GM23338 (cell line): ENCODE measurements around the gene MED14. TPM values are rescaled to one million over a fixed set of nuclear protein-coding genes. Genes with fewer than 3 reads are reported as not detected.

Source experiments
- ATAC-seq: fragments of 200-7000 bp; cut with Tn5 transposase; 3 replicates; pipeline ENCODE4 v1.9.1; 2020
- DNase-seq: peaks from one replicate; pipeline ENCODE4 v3.0.0-alpha.2; 2015; ENCODE audit warnings: low spot score
- H2AFZ ChIP-seq: fragments of 200-600 bp; sonication (generic); 2 replicates; pipeline ENCODE4 v1.8.0; 2016; ENCODE audit warnings: antibody characterized with exemption, mild to moderate bottlenecking, moderate library complexity
- H3F3A ChIP-seq: fragments of 200-600 bp; sonication (generic); replicated peaks from 2 replicates; pipeline ENCODE4 v1.8.0; 2017; ENCODE audit warnings: antibody characterized with exemption, mixed run types, low read depth
- H3K27ac ChIP-seq: fragments of 200-600 bp; sonication (generic); 2 replicates; pipeline ENCODE4 v1.6.1; 2016; ENCODE audit warnings: low read depth
- H3K27me3 ChIP-seq: fragments of 200-600 bp; sonication (generic); 2 replicates; pipeline ENCODE4 v1.8.0; 2016; ENCODE audit warnings: mild to moderate bottlenecking, mixed run types, moderate library complexity; ENCODE audit not compliant: insufficient read depth
- H3K36me3 ChIP-seq: fragments of 200-600 bp; sonication (generic); 2 replicates; pipeline ENCODE4 v1.8.0; 2016; ENCODE audit warnings: mild to moderate bottlenecking; ENCODE audit not compliant: insufficient read depth
- H3K4me1 ChIP-seq: fragments of 200-600 bp; sonication (generic); 2 replicates; pipeline ENCODE4 v1.8.0; 2016; ENCODE audit warnings: mild to moderate bottlenecking, moderate library complexity; ENCODE audit not compliant: insufficient read depth
- H3K4me2 ChIP-seq: fragments of 200-600 bp; sonication (generic); 2 replicates; pipeline ENCODE4 v1.7.1; 2017; ENCODE audit warnings: mixed run types
- H3K4me3 ChIP-seq: fragments of 200-600 bp; sonication (generic); 2 replicates; pipeline ENCODE4 v1.6.1; 2016; ENCODE audit warnings: mixed run types
- H3K79me2 ChIP-seq: fragments of 200-600 bp; sonication (generic); replicated peaks from 2 replicates; pipeline ENCODE4 v1.8.0; 2017; ENCODE audit warnings: mild to moderate bottlenecking; ENCODE audit not compliant: insufficient read depth
- H3K9me2 ChIP-seq: fragments of 200-600 bp; sonication (generic); 2 replicates; pipeline ENCODE4 v1.8.0; 2017; ENCODE audit not compliant: insufficient read depth
- H4K20me1 ChIP-seq: fragments of 200-600 bp; sonication (generic); replicated peaks from 2 replicates; pipeline ENCODE4 v1.8.0; 2017; ENCODE audit warnings: mild to moderate bottlenecking; ENCODE audit not compliant: insufficient read depth
- H3K27ac Mint-ChIP-seq: 2 replicates; pipeline ENCODE4 v1.8.0; 2020; ENCODE audit warnings: inconsistent platforms, mild to moderate bottlenecking, moderate library complexity, mixed read lengths
- H3K27me3 Mint-ChIP-seq: 3 replicates; pipeline ENCODE4 v1.8.0; 2022; ENCODE audit warnings: low read depth, mild to moderate bottlenecking, moderate library complexity, mixed read lengths, inconsistent platforms; ENCODE audit not compliant: insufficient read depth, poor library complexity
- H3K36me3 Mint-ChIP-seq: 3 replicates; pipeline ENCODE4 v1.8.0; 2021; ENCODE audit warnings: low read depth, mild to moderate bottlenecking, inconsistent platforms, moderate library complexity, mixed read lengths
- H3K4me1 Mint-ChIP-seq: 3 replicates; pipeline ENCODE4 v1.8.0; 2020; ENCODE audit warnings: mild to moderate bottlenecking, inconsistent platforms, mixed read lengths
- H3K4me3 Mint-ChIP-seq: 3 replicates; pipeline ENCODE4 v1.8.0; 2021; ENCODE audit warnings: moderate library complexity, mild to moderate bottlenecking, inconsistent platforms, mixed read lengths
- H3K9me3 Mint-ChIP-seq: 3 replicates; pipeline ENCODE4 v1.8.0; 2020; ENCODE audit warnings: moderate library complexity, mild to moderate bottlenecking, inconsistent platforms, mixed read lengths
- CREB1 ChIP-seq: fragments of 250-450 bp; sonication (Bioruptor Pico); IDR thresholded peaks from 2 replicates; pipeline ENCODE4 v1.5.0; 2020; ENCODE audit warnings: low read depth, mild to moderate bottlenecking, moderate library complexity
- ETS1 ChIP-seq: IDR thresholded peaks from 2 replicates; pipeline ENCODE4 v1.6.1; 2016; ENCODE audit warnings: antibody characterized with exemption
- EZH2phosphoT487 ChIP-seq: fragments of 200-600 bp; sonication (generic); IDR thresholded peaks from one replicate; pipeline ENCODE4 v1.8.1; 2018; ENCODE audit warnings: antibody characterized with exemption; ENCODE audit not compliant: unreplicated experiment
- JUNB ChIP-seq: IDR thresholded peaks from one replicate; pipeline ENCODE4 v1.6.1; 2016; ENCODE audit warnings: antibody characterized with exemption; ENCODE audit not compliant: unreplicated experiment
- NANOG ChIP-seq: IDR thresholded peaks from 2 replicates; pipeline ENCODE4 v1.6.1; 2016; ENCODE audit warnings: antibody characterized with exemption, borderline replicate concordance
- REST ChIP-seq: IDR thresholded peaks from one replicate; pipeline ENCODE4 v1.6.1; 2018; ENCODE audit warnings: antibody characterized with exemption; ENCODE audit not compliant: unreplicated experiment
- ZNF331 ChIP-seq: fragments of 250-450 bp; sonication (Bioruptor Pico); IDR thresholded peaks from 2 replicates; pipeline ENCODE4 v1.5.0; 2020; ENCODE audit warnings: low read depth, mild to moderate bottlenecking, moderate library complexity
- polyA plus RNA-seq: library from polyadenylated mRNA; unstranded; fragments of >200 nt; fragmentation: Nextera tagmentation; extraction: Ambion mirVana; gene quantifications from 2 replicates; pipeline ENCODE4 v1.2.1, GENCODE V29; 2016
- total RNA-seq: library from RNA; depleted of rRNA; stranded (reverse); fragments of >200 nt; shearing (Covaris generic); gene quantifications from 2 replicates; pipeline ENCODE4 v1.2.3, GENCODE V29; 2014
- TF ChIP-seq, protein P1 (sequence below): fragments of 250-450 bp; sonication (Bioruptor Pico); IDR thresholded peaks from 2 replicates; pipeline ENCODE4 v1.5.0; 2020; ENCODE audit warnings: mild to moderate bottlenecking, moderate library complexity

Gene MED14
- total and polyA plus RNA-seq, 2 experiments from 2014 or later, result 29.8 to 99.3 TPM

- Histone ChIP-seq H3K36me3 (no peaks in the 10 kb centered on the region), H3F3A (no peaks in the 10 kb centered on the region), H3K4me3 (no peak overlapping the region), H3K27me3 (no peaks in the 10 kb centered on the region), H3K4me1 (no peaks in the 10 kb centered on the region), H3K4me2 (no peak overlapping the region), H2AFZ (no peak overlapping the region), H3K27ac (no peak overlapping the region), H4K20me1 (no peaks in the 10 kb centered on the region), H3K9me2 (no peaks in the 10 kb centered on the region), H3K79me2 (no peaks in the 10 kb centered on the region)
- Mint-ChIP-seq H3K9me3 (no peaks in the 10 kb centered on the region), H3K36me3 (no peaks in the 10 kb centered on the region), H3K4me3 (no peak overlapping the region), H3K27ac (no peak overlapping the region), H3K27me3 (peaks cover 2% of the 10 kb centered on the region), H3K4me1 (no peaks in the 10 kb centered on the region; the same call in 2 of the 3 replicates)
- no peak for TF ChIP-seq CREB1
- TF ChIP-seq, protein P1, sequence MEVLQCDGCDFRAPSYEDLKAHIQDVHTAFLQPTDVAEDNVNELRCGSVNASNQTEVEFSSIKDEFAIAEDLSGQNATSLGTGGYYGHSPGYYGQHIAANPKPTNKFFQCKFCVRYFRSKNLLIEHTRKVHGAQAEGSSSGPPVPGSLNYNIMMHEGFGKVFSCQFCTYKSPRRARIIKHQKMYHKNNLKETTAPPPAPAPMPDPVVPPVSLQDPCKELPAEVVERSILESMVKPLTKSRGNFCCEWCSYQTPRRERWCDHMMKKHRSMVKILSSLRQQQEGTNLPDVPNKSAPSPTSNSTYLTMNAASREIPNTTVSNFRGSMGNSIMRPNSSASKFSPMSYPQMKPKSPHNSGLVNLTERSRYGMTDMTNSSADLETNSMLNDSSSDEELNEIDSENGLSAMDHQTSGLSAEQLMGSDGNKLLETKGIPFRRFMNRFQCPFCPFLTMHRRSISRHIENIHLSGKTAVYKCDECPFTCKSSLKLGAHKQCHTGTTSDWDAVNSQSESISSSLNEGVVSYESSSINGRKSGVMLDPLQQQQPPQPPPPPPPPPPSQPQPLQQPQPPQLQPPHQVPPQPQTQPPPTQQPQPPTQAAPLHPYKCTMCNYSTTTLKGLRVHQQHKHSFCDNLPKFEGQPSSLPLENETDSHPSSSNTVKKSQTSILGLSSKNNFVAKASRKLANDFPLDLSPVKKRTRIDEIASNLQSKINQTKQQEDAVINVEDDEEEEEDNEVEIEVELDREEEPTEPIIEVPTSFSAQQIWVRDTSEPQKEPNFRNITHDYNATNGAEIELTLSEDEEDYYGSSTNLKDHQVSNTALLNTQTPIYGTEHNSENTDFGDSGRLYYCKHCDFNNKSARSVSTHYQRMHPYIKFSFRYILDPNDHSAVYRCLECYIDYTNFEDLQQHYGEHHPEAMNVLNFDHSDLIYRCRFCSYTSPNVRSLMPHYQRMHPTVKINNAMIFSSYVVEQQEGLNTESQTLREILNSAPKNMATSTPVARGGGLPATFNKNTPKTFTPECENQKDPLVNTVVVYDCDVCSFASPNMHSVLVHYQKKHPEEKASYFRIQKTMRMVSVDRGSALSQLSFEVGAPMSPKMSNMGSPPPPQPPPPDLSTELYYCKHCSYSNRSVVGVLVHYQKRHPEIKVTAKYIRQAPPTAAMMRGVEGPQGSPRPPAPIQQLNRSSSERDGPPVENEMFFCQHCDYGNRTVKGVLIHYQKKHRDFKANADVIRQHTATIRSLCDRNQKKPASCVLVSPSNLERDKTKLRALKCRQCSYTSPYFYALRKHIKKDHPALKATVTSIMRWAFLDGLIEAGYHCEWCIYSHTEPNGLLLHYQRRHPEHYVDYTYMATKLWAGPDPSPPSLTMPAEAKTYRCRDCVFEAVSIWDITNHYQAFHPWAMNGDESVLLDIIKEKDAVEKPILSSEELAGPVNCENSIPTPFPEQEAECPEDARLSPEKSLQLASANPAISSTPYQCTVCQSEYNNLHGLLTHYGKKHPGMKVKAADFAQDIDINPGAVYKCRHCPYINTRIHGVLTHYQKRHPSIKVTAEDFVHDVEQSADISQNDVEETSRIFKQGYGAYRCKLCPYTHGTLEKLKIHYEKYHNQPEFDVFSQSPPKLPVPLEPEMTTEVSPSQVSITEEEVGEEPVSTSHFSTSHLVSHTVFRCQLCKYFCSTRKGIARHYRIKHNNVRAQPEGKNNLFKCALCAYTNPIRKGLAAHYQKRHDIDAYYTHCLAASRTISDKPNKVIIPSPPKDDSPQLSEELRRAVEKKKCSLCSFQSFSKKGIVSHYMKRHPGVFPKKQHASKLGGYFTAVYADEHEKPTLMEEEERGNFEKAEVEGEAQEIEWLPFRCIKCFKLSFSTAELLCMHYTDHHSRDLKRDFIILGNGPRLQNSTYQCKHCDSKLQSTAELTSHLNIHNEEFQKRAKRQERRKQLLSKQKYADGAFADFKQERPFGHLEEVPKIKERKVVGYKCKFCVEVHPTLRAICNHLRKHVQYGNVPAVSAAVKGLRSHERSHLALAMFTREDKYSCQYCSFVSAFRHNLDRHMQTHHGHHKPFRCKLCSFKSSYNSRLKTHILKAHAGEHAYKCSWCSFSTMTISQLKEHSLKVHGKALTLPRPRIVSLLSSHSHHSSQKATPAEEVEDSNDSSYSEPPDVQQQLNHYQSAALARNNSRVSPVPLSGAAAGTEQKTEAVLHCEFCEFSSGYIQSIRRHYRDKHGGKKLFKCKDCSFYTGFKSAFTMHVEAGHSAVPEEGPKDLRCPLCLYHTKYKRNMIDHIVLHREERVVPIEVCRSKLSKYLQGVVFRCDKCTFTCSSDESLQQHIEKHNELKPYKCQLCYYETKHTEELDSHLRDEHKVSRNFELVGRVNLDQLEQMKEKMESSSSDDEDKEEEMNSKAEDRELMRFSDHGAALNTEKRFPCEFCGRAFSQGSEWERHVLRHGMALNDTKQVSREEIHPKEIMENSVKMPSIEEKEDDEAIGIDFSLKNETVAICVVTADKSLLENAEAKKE (CRISPR knock-in tag), result no peak
- no peak for TF ChIP-seq ETS1
- DNase-seq (no peak), ATAC-seq (no peak)
These were observed 37.8 kb upstream of the MED14 start for GRCh38 chrX:40773188-40773587.

DNA sequence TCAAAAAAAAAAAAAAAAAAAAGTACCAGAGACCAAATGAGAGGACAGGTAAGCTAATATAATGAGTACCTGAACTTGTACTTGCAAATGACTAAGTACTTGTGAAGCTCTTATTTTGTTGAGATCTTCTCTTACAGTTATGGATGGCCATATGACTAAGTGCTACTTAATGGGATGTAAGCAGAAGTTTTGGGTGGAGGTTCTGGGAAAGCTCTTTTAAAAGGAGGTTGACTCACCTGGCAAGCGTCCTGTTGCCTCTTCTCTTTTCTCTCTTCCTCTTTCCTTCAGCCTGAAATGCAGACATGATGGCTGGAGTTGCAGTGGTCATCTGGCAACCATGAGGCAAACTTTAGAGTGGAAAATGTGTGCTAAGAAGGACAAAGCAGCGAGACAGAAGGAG, 36.9 kb upstream of the MED14 start:
- Mint-ChIP-seq H3K4me3 (no peak overlapping the region), H3K9me3 (no peaks in the 10 kb centered on the region), H3K4me1 (no peaks in the 10 kb centered on the region; the same call in 2 of the 3 replicates), H3K36me3 (no peaks in the 10 kb centered on the region), H3K27me3 (peaks cover 2% of the 10 kb centered on the region), H3K27ac (no peak overlapping the region)
- H4K20me1 ChIP-seq, result no peaks in the 10 kb centered on the region
- H3K4me1 ChIP-seq, result no peaks in the 10 kb centered on the region
- no peak overlapping the region for H3K27ac ChIP-seq
- no peak overlapping the region for H2AFZ ChIP-seq
- H3K9me2 ChIP-seq, result no peaks in the 10 kb centered on the region
- H3K79me2 ChIP-seq, result no peaks in the 10 kb centered on the region
- DNase-seq (no peak), ATAC-seq (no peak)
- no peaks in the 10 kb centered on the region for H3K36me3 ChIP-seq
- H3K4me3 ChIP-seq, result no peak overlapping the region
- no peak overlapping the region for H3K4me2 ChIP-seq
- no peaks in the 10 kb centered on the region for H3F3A ChIP-seq
- H3K27me3 ChIP-seq, result no peaks in the 10 kb centered on the region
- TF ChIP-seq ETS1 (no peak), EZH2phosphoT487 (no peak), JUNB (no peak), REST (no peak), ZNF331 (CRISPR knock-in tag) (no peak), NANOG (no peak)
